Mammary microvascular endothelial cell (primary cell): ENCODE results near the gene CDCA7. TPM values are rescaled to one million over a fixed set of nuclear protein-coding genes. Genes with fewer than 3 reads are reported as not detected.

Source experiments
- total RNA-seq: library from RNA; depleted of rRNA; stranded (reverse); fragments of >200 nt; gene quantifications from 2 replicates; pipeline ENCODE4 v1.2.3, GENCODE V29; 2015

The CDCA7 gene
- total RNA-seq: 21.0 and 22.5 TPM in 2 replicates

GRCh38 chr2:173354582-173355131, at the start of gene CDCA7:
CDCA7 (plus strand) TSS chr2:173354872; CDS start chr2:173354964, 92 bp downstream.

